HepG2 (cell line): ENCODE measurements around the gene ATP2B3. TPM values are rescaled to one million over a fixed set of nuclear protein-coding genes. Genes with fewer than 3 reads are reported as not detected.
A peak's percentile ranks its signal among the peaks of the same experiment; 100 is the strongest.

ENCODE experiments used
- ATAC-seq: fragments of 200-7000 bp; cut with Tn5 transposase; 3 replicates; pipeline ENCODE4 v1.9.1; 2020; ENCODE audit warnings: mild to moderate bottlenecking, moderate library complexity
- BruUV-seq: library from RNA; stranded (reverse); fragments of 400-500 nt; replicated peaks from 2 replicates; lab custom pipeline; 2021; lab: Mats Ljungman, UMichigan
- CTCF ChIA-PET: fragments of 300-600 bp; formaldehyde crosslinking; extraction: SDS; loops from one replicate; lab custom pipeline; 2021; ENCODE audit warnings: low total read pairs, inconsistent platforms, low intra/inter-chr PET ratio; lab: Yijun Ruan, JAX
- POLR2A ChIA-PET: fragments of 350-600 bp; sonication (Branson Sonifier 250); formaldehyde crosslinking; loops from one replicate; lab custom pipeline; 2020; ENCODE audit warnings: antibody characterized with exemption, inconsistent platforms; lab: Yijun Ruan, JAX
- DNase-seq: peaks from one replicate; pipeline ENCODE4 v3.0.0-alpha.2; 2015; ENCODE audit warnings: low spot score
- FAIRE-seq: peaks from 3 replicates; lab custom pipeline; 2011; peaks lifted over from hg19 to GRCh38; lab: Jason Lieb, UNC
- H2AFZ ChIP-seq: one replicate; pipeline ENCODE4 v1.6.1; 2011; ENCODE audit warnings: low read length, inconsistent platforms
- H3K27ac ChIP-seq: fragments of 300-600 bp; 3 replicates; pipeline ENCODE4 v1.8.0; 2011; ENCODE audit warnings: mixed run types, mild to moderate bottlenecking, mixed read lengths, low read length, inconsistent platforms; ENCODE audit not compliant: insufficient read depth; ENCODE audit errors: extremely low read length
- H3K27me3 ChIP-seq, 2 experiments: fragments of 200-600 bp in 1 of 2; 2 replicates in 1 of 2; 3 replicates in 1 of 2; pipeline versions ENCODE4 v1.6.0 to v1.8.0; 2011; ENCODE audit warnings: low read length in 2 of 2, mild to moderate bottlenecking in 2 of 2, moderate library complexity in 2 of 2, inconsistent platforms in 1 of 2; ENCODE audit not compliant: insufficient read depth in 2 of 2, control insufficient read depth in 1 of 2
- H3K36me3 ChIP-seq, 2 experiments: fragments of 200-600 bp in 1 of 2; replicated peaks in 1 of 2; 2 replicates in 1 of 2; 3 replicates in 1 of 2; pipeline versions ENCODE4 v1.5.1 to v1.8.0; 2011; ENCODE audit warnings: low read length in 2 of 2, inconsistent platforms in 1 of 2; ENCODE audit not compliant: insufficient read depth in 2 of 2, control insufficient read depth in 1 of 2
- H3K4me1 ChIP-seq: 2 replicates; pipeline ENCODE4 v1.5.1; 2012; ENCODE audit warnings: low read length, inconsistent platforms; ENCODE audit not compliant: insufficient read depth
- H3K4me2 ChIP-seq: 2 replicates; pipeline ENCODE4 v1.6.0; 2011; ENCODE audit warnings: low read depth, low read length, inconsistent platforms
- H3K4me3 ChIP-seq, 3 experiments: fragments of 200-600 bp in 1 of 3; sonication (generic), shearing (Covaris generic) in 1 of 3; replicated peaks in 1 of 3; 2 replicates each; pipeline ENCODE4 v1.5.1; 2011 to 2016; ENCODE audit warnings: low read length in 3 of 3, inconsistent platforms in 2 of 3, low read depth in 2 of 3, mild to moderate bottlenecking in 2 of 3, control low read depth in 1 of 3, mixed read lengths in 1 of 3; ENCODE audit not compliant: insufficient read depth in 1 of 3
- H3K79me2 ChIP-seq: one replicate; pipeline ENCODE4 v1.6.1; 2011; ENCODE audit warnings: low read length, inconsistent platforms; ENCODE audit not compliant: insufficient read depth
- H3K9ac ChIP-seq: 2 replicates; pipeline ENCODE4 v1.6.0; 2011; ENCODE audit warnings: mild to moderate bottlenecking, low read depth, low read length, inconsistent platforms; ENCODE audit not compliant: insufficient read depth
- H3K9me3 ChIP-seq: 2 replicates; pipeline ENCODE4 v1.5.1; 2012; ENCODE audit warnings: mild to moderate bottlenecking, low read length
- H4K20me1 ChIP-seq: 2 replicates; pipeline ENCODE4 v1.6.0; 2011; ENCODE audit warnings: inconsistent platforms, mild to moderate bottlenecking, low read length, moderate library complexity; ENCODE audit not compliant: insufficient read depth
- IKZF4 ChIP-seq: sonication (generic); formaldehyde crosslinking; IDR thresholded peaks from 2 replicates; pipeline ENCODE4 v1.5.1; 2020; ENCODE audit warnings: borderline replicate concordance, mild to moderate bottlenecking, low read depth, missing genetic modification reagents; ENCODE audit errors: not compliant biosample characterization
- KDM6A ChIP-seq: IDR thresholded peaks from 2 replicates; pipeline ENCODE4 v1.6.1; 2016; ENCODE audit warnings: low read depth
- MATR3 ChIP-seq: sonication (generic); formaldehyde crosslinking; IDR thresholded peaks from 2 replicates; pipeline ENCODE4 v1.4.0; 2020; ENCODE audit warnings: missing genetic modification reagents
- NFE2 ChIP-seq: sonication (generic); formaldehyde crosslinking; IDR thresholded peaks from 2 replicates; pipeline ENCODE4 v1.4.0; 2020; ENCODE audit warnings: missing genetic modification reagents
- ZNF263 ChIP-seq: sonication (generic); formaldehyde crosslinking; IDR thresholded peaks from 2 replicates; pipeline ENCODE4 v1.4.0; 2020; ENCODE audit warnings: missing genetic modification reagents
- WGBS: methylation state at CpG from one replicate; pipeline ENCODE4 v1.1.6; 2017; ENCODE audit warnings: low lambda C conversion rate; 5-methylcytosine and 5-hydroxymethylcytosine counted together
- in situ Hi-C: cut with HindIII; loops from 2 replicates; pipeline ENCODE4 v1.10.0; 2017; ENCODE audit warnings: low pct_unique_long_range_greater_than_20kb; ENCODE audit not compliant: extremely low pct_ligation_motif_present
- intact Hi-C: fragments of 100-400 bp; cut with micrococcal nuclease; formaldehyde crosslinking; loops from one replicate; pipeline ENCODE4 v1.10.0; 2022; ENCODE audit not compliant: unreplicated experiment
- polyA plus RNA-seq, 8 experiments: library from polyadenylated mRNA; depleted of rRNA in 3 of 8; stranded (reverse) in 7 of 8; unstranded in 1 of 8; fragments of >200 nt; fragmentation: Illumina TruSeq in 4 of 8; extraction: Trizol in 4 of 8; gene quantifications; 2 replicates each; pipeline versions ENCODE4 v1.2.1 to v1.2.3, GENCODE V29; 2011 to 2016; ENCODE audit warnings: low read depth in 4 of 8, missing spikeins in 1 of 8, mixed read lengths in 1 of 8; ENCODE audit not compliant: insufficient read depth in 1 of 8
- total RNA-seq, 5 experiments: library from RNA; depleted of rRNA; stranded (reverse); fragments of >200 nt; fragmentation: Illumina TruSeq; extraction: Trizol; gene quantifications; 2 replicates each; pipeline ENCODE4 v1.2.3, GENCODE V29; 2016; ENCODE audit warnings: low read depth in 1 of 5

Gene ATP2B3
- total and polyA plus RNA-seq, 2 of the 13 experiments (the other 11 are each of a cell fraction or from before 2014, with no cell fraction given), result not detected

DNA sequence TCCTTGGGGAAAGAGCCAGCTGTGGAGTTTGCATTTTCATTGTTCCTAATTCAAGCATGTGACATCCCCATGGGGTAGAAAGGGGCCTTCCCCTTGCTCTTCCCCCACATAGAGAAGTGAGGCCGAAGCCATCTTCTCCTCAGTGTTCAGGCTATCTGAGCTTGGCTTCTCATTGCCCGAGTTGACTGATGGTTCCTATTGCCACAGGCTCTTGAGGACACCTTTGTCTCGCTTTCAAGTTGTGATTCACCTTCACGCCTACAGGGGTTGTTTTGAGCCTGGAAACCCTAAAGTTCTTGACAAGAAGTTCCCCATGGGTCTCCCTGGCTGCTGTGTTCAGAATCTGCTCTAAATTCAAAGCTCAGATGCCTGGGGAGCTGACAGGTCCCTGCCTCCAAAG, 56.5 kb downstream of the ATP2B3 start:
- H4K20me1 ChIP-seq, result no peaks in the 10 kb centered on the region
- H3K9ac ChIP-seq, result no peak overlapping the region
- no peaks in the 10 kb centered on the region for H3K79me2 ChIP-seq
- FAIRE-seq, result peak; percentile 70
- no peaks in the 10 kb centered on the region for H3K9me3 ChIP-seq
- TF ChIP-seq NFE2 (CRISPR knock-in tag) (no peak), KDM6A (CRISPR knock-in tag) (no peak), MATR3 (CRISPR knock-in tag) (no peak)
- ChIA-PET POLR2A (no interaction called here), CTCF (no interaction called here)
- no TSS peak for BruUV-seq
- no peaks in the 10 kb centered on the region for H3K36me3 ChIP-seq
- no peak overlapping the region for H3K4me3 ChIP-seq
- intact Hi-C loops (no loop called here), in situ Hi-C loops (no loop called here)
- no peak overlapping the region for H2AFZ ChIP-seq
- DNase-seq, result no peak
- 0 out of 2 replicates have a peak, but pooled peaks cover 8% of the 10 kb centered on the region for H3K4me1 ChIP-seq
- 0 out of 3 replicates have a peak, but pooled peaks have one; percentile 15 for ATAC-seq
- no peak overlapping the region for H3K27ac ChIP-seq
- 3% methylated on average over 4 of the region's 4 CpGs for WGBS
- no peak overlapping the region for H3K4me2 ChIP-seq
- peaks cover 2 to 24% of the 10 kb centered on the region in 2 experiments; a peak in 4 of 5 replicates for H3K27me3 ChIP-seq

DNA sequence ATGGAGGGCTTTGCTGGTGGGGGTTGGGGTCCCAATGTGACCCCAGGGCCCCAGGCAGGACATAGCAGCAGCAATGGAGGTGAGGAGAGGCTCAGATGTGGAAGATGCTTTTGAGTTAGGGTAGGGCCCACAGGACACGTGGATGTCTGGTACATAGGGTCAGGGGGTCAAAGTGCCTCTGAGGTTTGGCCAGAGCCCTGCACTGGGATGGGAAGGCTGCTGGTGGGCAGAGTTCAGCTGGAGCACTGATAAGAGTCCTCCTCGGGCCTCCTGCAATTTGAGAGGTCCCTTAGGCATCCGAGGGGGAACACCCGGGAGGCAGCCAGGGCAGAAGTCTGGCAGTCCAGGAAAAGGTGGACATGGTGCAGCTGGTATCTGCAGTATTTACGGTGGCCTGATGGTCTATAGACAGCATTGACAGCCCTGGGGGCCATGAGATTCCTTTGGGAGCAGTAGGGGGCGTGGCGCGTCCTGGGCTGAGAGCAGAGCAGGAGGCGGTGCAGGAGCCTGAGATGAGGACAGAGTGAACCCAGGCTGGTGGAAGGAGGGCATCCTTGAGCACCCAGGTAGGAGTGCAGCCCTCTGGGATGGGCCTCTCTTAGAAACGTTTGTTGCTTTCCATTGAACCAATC, 58.9 kb downstream of the ATP2B3 start:
- CTCF ChIA-PET, result no interaction called here
- intact Hi-C loops (no loop called here), in situ Hi-C loops (no loop called here)
- POLR2A ChIA-PET, result no interaction called here
- peaks cover 0 to 22% of the 10 kb centered on the region in 2 experiments for H3K27me3 ChIP-seq
- no peak overlapping the region for H3K9ac ChIP-seq
- no peaks in the 10 kb centered on the region for H3K9me3 ChIP-seq
- TF ChIP-seq IKZF4 (CRISPR knock-in tag), result no peak
- peak; percentile 89 for TF ChIP-seq ZNF263 (CRISPR knock-in tag)
- WGBS, result no CpG with 5 or more reads among the region's 10 CpGs
- ATAC-seq (peak; percentile 71), FAIRE-seq (no peak), DNase-seq (no peak)
- H3K4me3 ChIP-seq, result no peak overlapping the region
- no TSS peak for BruUV-seq
- H4K20me1 ChIP-seq, result no peaks in the 10 kb centered on the region
- H2AFZ ChIP-seq, result no peak overlapping the region
- no peak overlapping the region for H3K27ac ChIP-seq
- H3K36me3 ChIP-seq, result no peaks in the 10 kb centered on the region
- no peaks in the 10 kb centered on the region for H3K79me2 ChIP-seq
- H3K4me2 ChIP-seq, result no peak overlapping the region
- H3K4me1 ChIP-seq, result peaks cover 11% of the 10 kb centered on the region; the same call in 1 of the 2 replicates
